Keratinocyte (primary cell): ENCODE data around the gene PHLPP1. TPM values are rescaled to one million over a fixed set of nuclear protein-coding genes. Genes with fewer than 3 reads are reported as not detected.

Source experiments
- DNase-seq: peaks from one replicate; pipeline ENCODE4 v3.0.0-alpha.2; 2011; ENCODE audit warnings: low read depth, missing footprints, low spot score
- FAIRE-seq: peaks from 2 replicates; lab custom pipeline; 2011; peaks lifted over from hg19 to GRCh38; lab: Jason Lieb, UNC
- H2AFZ ChIP-seq: 2 replicates; pipeline ENCODE4 v1.6.0; 2012; ENCODE audit warnings: low read length, control low read depth, inconsistent platforms; ENCODE audit not compliant: control insufficient read depth
- H3K27ac ChIP-seq: 2 replicates; pipeline ENCODE4 v1.5.1; 2011; ENCODE audit warnings: low read length; ENCODE audit not compliant: control insufficient read depth, insufficient read depth
- H3K27me3 ChIP-seq: 3 replicates; pipeline ENCODE4 v1.6.0; 2011; ENCODE audit warnings: low read length; ENCODE audit not compliant: control insufficient read depth, insufficient read depth; ENCODE audit errors: extremely low read depth
- H3K36me3 ChIP-seq, 2 experiments: 2 replicates in 1 of 2; 3 replicates in 1 of 2; pipeline ENCODE4 v1.5.1; 2011; ENCODE audit warnings: low read length in 2 of 2, mild to moderate bottlenecking in 1 of 2; ENCODE audit not compliant: control insufficient read depth in 2 of 2, insufficient read depth in 2 of 2; ENCODE audit errors: extremely low read depth in 1 of 2
- H3K4me1 ChIP-seq: 3 replicates; pipeline ENCODE4 v1.5.1; 2011; ENCODE audit warnings: low read length; ENCODE audit not compliant: control insufficient read depth, insufficient read depth; ENCODE audit errors: extremely low read depth
- H3K4me2 ChIP-seq: 3 replicates; pipeline ENCODE4 v1.6.0; 2011; ENCODE audit warnings: low read depth, low read length; ENCODE audit not compliant: control insufficient read depth, insufficient read depth; ENCODE audit errors: extremely low read depth
- H3K4me3 ChIP-seq, 3 experiments: fragments of 200-600 bp in 1 of 3; sonication (generic) in 1 of 3; 2 replicates in 2 of 3; 3 replicates in 1 of 3; pipeline ENCODE4 v1.5.1; 2011 to 2016; ENCODE audit warnings: low read length in 3 of 3, mild to moderate bottlenecking in 3 of 3, control low read depth in 2 of 3, inconsistent platforms in 1 of 3, low read depth in 1 of 3, mixed read lengths in 1 of 3, mixed run types in 1 of 3, moderate library complexity in 1 of 3; ENCODE audit not compliant: control insufficient read depth in 2 of 3, insufficient read depth in 2 of 3; ENCODE audit errors: extremely low read depth in 1 of 3
- H3K79me2 ChIP-seq: 2 replicates; pipeline ENCODE4 v1.6.0; 2012; ENCODE audit warnings: low read length; ENCODE audit not compliant: control insufficient read depth, insufficient read depth
- H3K9ac ChIP-seq: 3 replicates; pipeline ENCODE4 v1.6.0; 2011; ENCODE audit warnings: low read length; ENCODE audit not compliant: control insufficient read depth, insufficient read depth; ENCODE audit errors: extremely low read depth
- H3K9me1 ChIP-seq: 3 replicates; pipeline ENCODE4 v1.6.0; 2011; ENCODE audit warnings: low read length; ENCODE audit not compliant: control insufficient read depth, insufficient read depth; ENCODE audit errors: extremely low read depth
- H3K9me3 ChIP-seq: 2 replicates; pipeline ENCODE4 v1.5.1; 2012; ENCODE audit warnings: low read depth, low read length; ENCODE audit not compliant: control insufficient read depth
- H4K20me1 ChIP-seq: 3 replicates; pipeline ENCODE4 v1.6.0; 2011; ENCODE audit warnings: low read length; ENCODE audit not compliant: control insufficient read depth, insufficient read depth; ENCODE audit errors: extremely low read depth
- CTCF ChIP-seq, 3 experiments: IDR thresholded peaks in 1 of 3; conservative IDR thresholded peaks in 1 of 3; optimal IDR thresholded peaks in 1 of 3; 2 replicates in 2 of 3; 3 replicates in 1 of 3; pipeline versions ENCODE3 to v1.5.1; 2011; ENCODE audit warnings: low read length in 3 of 3, mild to moderate bottlenecking in 3 of 3, moderate library complexity in 2 of 3, control low read depth in 1 of 3, inconsistent platforms in 1 of 3; ENCODE audit not compliant: insufficient read depth in 2 of 3; ENCODE audit errors: extremely low read depth in 1 of 3
- EZH2 ChIP-seq: IDR thresholded peaks from one replicate; pipeline ENCODE4 v1.6.1; 2012; ENCODE audit warnings: inconsistent platforms, mild to moderate bottlenecking, low read length, moderate library complexity
- dilution Hi-C: fragments of 300-500 bp; cut with MboI; formaldehyde crosslinking; loops from one replicate; pipeline ENCODE4 v1.7.0; 2020; ENCODE audit warnings: low sequenced_read_pairs; ENCODE audit not compliant: extremely low pct_ligation_motif_present
- polyA plus RNA-seq, 5 experiments: library from polyadenylated mRNA; depleted of rRNA in 3 of 5; stranded (reverse) in 3 of 5; stranded (forward) in 1 of 5; unstranded in 1 of 5; fragments of >200 nt; gene quantifications; 1 replicate in 1 of 5; 2 replicates in 3 of 5; 3 replicates in 1 of 5; pipeline versions ENCODE4 v1.2.1 to v1.2.3, GENCODE V29; 2011 to 2012; ENCODE audit warnings: missing spikeins in 2 of 5, low read depth in 1 of 5, low replicate concordance in 1 of 5

PHLPP1 gene
- polyA plus RNA-seq, 1 donor (not counting 4 experiments of a cell fraction or from before 2014, with no cell fraction given) = 8.4 TPM

GRCh38 chr18:62678847-62679485, 36.4 kb upstream of the PHLPP1 start:
- Histone ChIP-seq H3K36me3 (no peaks in the 10 kb centered on the region), H2AFZ (no peak overlapping the region), H3K4me3 (no peak overlapping the region), H3K27ac (no peak overlapping the region), H3K4me2 (no peak overlapping the region), H4K20me1 (no peaks in the 10 kb centered on the region), H3K27me3 (no peaks in the 10 kb centered on the region), H3K79me2 (no peaks in the 10 kb centered on the region), H3K4me1 (no peaks in the 10 kb centered on the region), H3K9me3 (no peaks in the 10 kb centered on the region), H3K9me1 (no peaks in the 10 kb centered on the region), H3K9ac (no peak overlapping the region)
- no peak for TF ChIP-seq CTCF (optimal IDR thresholded peaks at IDR 0.05 in 1 of 3, IDR thresholded peaks at IDR 0.05 in 1 of 3, conservative IDR thresholded peaks at IDR 0.05 in 1 of 3; ENCODE audit: extremely low read depth in 1 of 3, insufficient read depth in 2 of 3, low read length in 3 of 3)
- TF ChIP-seq EZH2 = no peak
- FAIRE-seq = no peak
- dilution Hi-C loops = no loop called here
- DNase-seq = no peak

- dilution Hi-C loops = no loop called here
Observed at GRCh38 chr18:62682371-62682770, 33.0 kb upstream of the PHLPP1 start.

More at GRCh38 chr18:62682371-62682770, 33.0 kb upstream of the PHLPP1 start:
- no peak overlapping the region for H3K27ac ChIP-seq
- no peaks in the 10 kb centered on the region for H3K79me2 ChIP-seq
- H3K9me1 ChIP-seq = no peaks in the 10 kb centered on the region
- TF ChIP-seq EZH2 (no peak), CTCF (optimal IDR thresholded peaks at IDR 0.05 in 1 of 3, IDR thresholded peaks at IDR 0.05 in 1 of 3, conservative IDR thresholded peaks at IDR 0.05 in 1 of 3; ENCODE audit: extremely low read depth in 1 of 3, insufficient read depth in 2 of 3, low read length in 3 of 3) (no peak)
- no peak overlapping the region for H3K9ac ChIP-seq
- no peaks in the 10 kb centered on the region for H4K20me1 ChIP-seq
- no peak overlapping the region for H3K4me3 ChIP-seq
- no peaks in the 10 kb centered on the region for H3K36me3 ChIP-seq
- DNase-seq = no peak
- no peak for FAIRE-seq
- no peak overlapping the region for H2AFZ ChIP-seq
- H3K27me3 ChIP-seq = no peaks in the 10 kb centered on the region
- H3K4me1 ChIP-seq = no peaks in the 10 kb centered on the region
- no peak overlapping the region for H3K4me2 ChIP-seq
- no peaks in the 10 kb centered on the region for H3K9me3 ChIP-seq
